Trophoblast cell (in vitro differentiated cells and primary cell): ENCODE results near the gene ZBTB7C.

Source experiments
- DNase-seq, 2 donors: peaks; one replicate each; pipeline ENCODE4 v3.0.0-alpha.2; 2016
- H2AFZ ChIP-seq: 2 replicates; pipeline ENCODE4 v1.6.1; 2013; ENCODE audit warnings: low read length, moderate library complexity, mild to moderate bottlenecking; ENCODE audit not compliant: insufficient read depth, poor library complexity
- H2AK5ac ChIP-seq: 2 replicates; pipeline ENCODE4 v1.6.1; 2013; ENCODE audit warnings: mild to moderate bottlenecking, low read length
- H2BK120ac ChIP-seq: 2 replicates; pipeline ENCODE4 v1.6.1; 2013; ENCODE audit warnings: low read length, mild to moderate bottlenecking, moderate library complexity; ENCODE audit not compliant: insufficient read depth, poor library complexity
- H2BK12ac ChIP-seq: 2 replicates; pipeline ENCODE4 v1.6.1; 2013; ENCODE audit warnings: mild to moderate bottlenecking, low read length, moderate library complexity
- H2BK5ac ChIP-seq: 2 replicates; pipeline ENCODE4 v1.6.1; 2013; ENCODE audit warnings: low read length, low read depth, moderate library complexity, mild to moderate bottlenecking; ENCODE audit not compliant: poor library complexity
- H3K14ac ChIP-seq: 2 replicates; pipeline ENCODE4 v1.6.1; 2013; ENCODE audit warnings: mild to moderate bottlenecking, low read length
- H3K18ac ChIP-seq: 2 replicates; pipeline ENCODE4 v1.6.1; 2013; ENCODE audit warnings: mild to moderate bottlenecking, low read length
- H3K23ac ChIP-seq: 2 replicates; pipeline ENCODE4 v1.6.1; 2013; ENCODE audit warnings: low read length
- H3K27ac ChIP-seq: 2 replicates; pipeline ENCODE4 v1.5.1; 2013; ENCODE audit warnings: low read depth, mild to moderate bottlenecking, inconsistent platforms, low read length, moderate library complexity
- H3K27me3 ChIP-seq: 2 replicates; pipeline ENCODE4 v1.6.1; 2013; ENCODE audit warnings: inconsistent platforms, mild to moderate bottlenecking, low read length, moderate library complexity; ENCODE audit not compliant: insufficient read depth
- H3K36me3 ChIP-seq, 2 experiments: 1 replicate in 1 of 2; 2 replicates in 1 of 2; pipeline ENCODE4 v1.6.1; 2013; ENCODE audit warnings: low read length in 2 of 2, mild to moderate bottlenecking in 2 of 2, moderate library complexity in 1 of 2; ENCODE audit not compliant: insufficient read depth in 2 of 2, control insufficient read depth in 1 of 2
- H3K4ac ChIP-seq: 2 replicates; pipeline ENCODE4 v1.6.1; 2013; ENCODE audit warnings: low read depth, mild to moderate bottlenecking, low read length, moderate library complexity
- H3K4me1 ChIP-seq, 2 experiments: 1 replicate in 1 of 2; 2 replicates in 1 of 2; pipeline ENCODE4 v1.6.1; 2013; ENCODE audit warnings: low read length in 2 of 2, mild to moderate bottlenecking in 2 of 2, moderate library complexity in 1 of 2; ENCODE audit not compliant: insufficient read depth in 2 of 2, control insufficient read depth in 1 of 2
- H3K4me2 ChIP-seq: 2 replicates; pipeline ENCODE4 v1.6.1; 2013; ENCODE audit warnings: inconsistent platforms, mild to moderate bottlenecking, low read length, moderate library complexity
- H3K4me3 ChIP-seq: 2 replicates; pipeline ENCODE4 v1.5.1; 2013; ENCODE audit warnings: mild to moderate bottlenecking, low read depth, low read length, inconsistent platforms
- H3K79me1 ChIP-seq: one replicate; pipeline ENCODE4 v1.6.1; 2013; ENCODE audit warnings: low read length
- H3K79me2 ChIP-seq: 2 replicates; pipeline ENCODE4 v1.6.1; 2013; ENCODE audit warnings: low read length, mild to moderate bottlenecking; ENCODE audit not compliant: control insufficient read depth, insufficient read depth, poor library complexity
- H3K9ac ChIP-seq: 2 replicates; pipeline ENCODE4 v1.6.1; 2013; ENCODE audit warnings: mild to moderate bottlenecking, low read length
- H3K9me3 ChIP-seq: 2 replicates; pipeline ENCODE4 v1.6.1; 2013; ENCODE audit warnings: low read depth, mild to moderate bottlenecking, control low read depth, inconsistent platforms, low read length; ENCODE audit not compliant: insufficient read depth
- H4K12ac ChIP-seq: 2 replicates; pipeline ENCODE4 v1.6.1; 2013; ENCODE audit warnings: low read depth, mild to moderate bottlenecking, low read length, moderate library complexity
- H4K8ac ChIP-seq: 2 replicates; pipeline ENCODE4 v1.6.1; 2013; ENCODE audit warnings: low read depth, mild to moderate bottlenecking, low read length, moderate library complexity
- H4K91ac ChIP-seq: one replicate; pipeline ENCODE4 v1.6.1; 2013; ENCODE audit warnings: low read depth, mild to moderate bottlenecking, low read length, moderate library complexity
- WGBS: extraction: QIAGEN DNeasy Blood & Tissue Kit; methylation state at CpG from one replicate; pipeline ENCODE4 v1.1.7; 2013; ENCODE audit warnings: missing lambda C conversion rate; ENCODE audit not compliant: insufficient read length, insufficient coverage; ENCODE audit errors: extremely low coverage; 5-methylcytosine and 5-hydroxymethylcytosine counted together

ZBTB7C gene

DNA sequence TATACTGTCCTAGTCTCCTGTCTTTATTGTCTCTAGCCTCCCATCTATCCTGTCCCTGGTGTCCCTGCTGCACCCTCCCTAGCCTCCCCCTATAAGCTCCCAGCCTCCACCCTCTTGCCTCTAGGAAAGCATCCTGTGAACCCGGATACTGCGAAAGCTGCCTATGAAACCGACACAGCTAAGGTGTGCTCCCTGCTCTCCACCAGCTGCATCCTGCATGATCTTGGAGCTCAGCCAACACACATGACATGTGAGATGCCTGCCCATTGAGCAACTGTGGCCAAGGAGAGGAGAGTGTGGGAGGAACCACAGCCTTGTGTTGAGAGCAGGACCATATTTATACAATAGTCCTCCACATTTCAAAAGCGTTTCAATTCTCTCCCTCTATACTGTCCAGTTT, 187.1 kb downstream of the ZBTB7C start:
- Histone ChIP-seq H2BK5ac (no peak overlapping the region), H3K14ac (no peak overlapping the region), H4K91ac (no peak overlapping the region), H3K79me1 (no peaks in the 10 kb centered on the region), H4K8ac (no peak overlapping the region), H3K9me3 (no peaks in the 10 kb centered on the region), H3K4me3 (no peak overlapping the region), H3K4me1 (no peaks in the 10 kb centered on the region), H3K4me2 (no peak overlapping the region), H3K9ac (no peak overlapping the region), H4K12ac (no peak overlapping the region), H3K23ac (no peak overlapping the region), H2BK120ac (no peak overlapping the region), H3K18ac (no peak overlapping the region), H3K4ac (no peak overlapping the region), H3K27ac (no peak overlapping the region), H3K36me3 (no peaks in the 10 kb centered on the region), H2BK12ac (no peak overlapping the region), H2AK5ac (no peak overlapping the region), H3K27me3 (no peaks in the 10 kb centered on the region), H3K79me2 (no peaks in the 10 kb centered on the region), H2AFZ (no peak overlapping the region)
- no CpG with 5 or more reads among the region's 4 CpGs for WGBS
- peak in 1 of 2 donors; percentile 25 for DNase-seq

GRCh38 chr18:48219810-48220499, 189.2 kb downstream of the ZBTB7C start:
- DNase-seq = no peak
- no peak overlapping the region for H3K14ac ChIP-seq
- H2AK5ac ChIP-seq = no peak overlapping the region
- H3K9me3 ChIP-seq = no peaks in the 10 kb centered on the region
- H3K4me3 ChIP-seq = no peak overlapping the region
- H3K36me3 ChIP-seq = no peaks in the 10 kb centered on the region
- H3K18ac ChIP-seq = no peak overlapping the region
- H4K12ac ChIP-seq = no peak overlapping the region
- H2BK12ac ChIP-seq = no peak overlapping the region
- H4K8ac ChIP-seq = no peak overlapping the region
- no peak overlapping the region for H2AFZ ChIP-seq
- H2BK120ac ChIP-seq = no peak overlapping the region
- H3K9ac ChIP-seq = no peak overlapping the region
- no peak overlapping the region for H4K91ac ChIP-seq
- H3K79me1 ChIP-seq = no peaks in the 10 kb centered on the region
- no peak overlapping the region for H3K27ac ChIP-seq
- H3K23ac ChIP-seq = no peak overlapping the region
- H3K79me2 ChIP-seq = no peaks in the 10 kb centered on the region
- no peak overlapping the region for H3K4me2 ChIP-seq
- WGBS = no CpG with 5 or more reads among the region's 2 CpGs
- no peak overlapping the region for H3K4ac ChIP-seq
- H3K27me3 ChIP-seq = no peaks in the 10 kb centered on the region
- H2BK5ac ChIP-seq = no peak overlapping the region
- peaks cover 0 to 4% of the 10 kb centered on the region in 2 experiments for H3K4me1 ChIP-seq

GRCh38 chr18:48219037-48219809, 190.0 kb downstream of the ZBTB7C start:
- H3K27me3 ChIP-seq = no peaks in the 10 kb centered on the region
- no peak overlapping the region for H2BK5ac ChIP-seq
- no peak overlapping the region for H4K91ac ChIP-seq
- H2AK5ac ChIP-seq = no peak overlapping the region
- no peak overlapping the region for H2BK120ac ChIP-seq
- no peak overlapping the region for H3K18ac ChIP-seq
- H2BK12ac ChIP-seq = no peak overlapping the region
- no peak overlapping the region for H3K9ac ChIP-seq
- H3K4ac ChIP-seq = no peak overlapping the region
- no CpG with 5 or more reads among the region's 6 CpGs for WGBS
- no peaks in the 10 kb centered on the region for H3K79me2 ChIP-seq
- no peak for DNase-seq
- H3K23ac ChIP-seq = no peak overlapping the region
- H3K27ac ChIP-seq = no peak overlapping the region
- H2AFZ ChIP-seq = no peak overlapping the region
- no peak overlapping the region for H3K4me2 ChIP-seq
- H3K4me3 ChIP-seq = no peak overlapping the region
- H3K9me3 ChIP-seq = no peaks in the 10 kb centered on the region
- H3K36me3 ChIP-seq = no peaks in the 10 kb centered on the region
- no peak overlapping the region for H4K8ac ChIP-seq
- H3K14ac ChIP-seq = no peak overlapping the region
- H3K4me1 ChIP-seq = peaks cover 0 to 4% of the 10 kb centered on the region in 2 experiments
- no peaks in the 10 kb centered on the region for H3K79me1 ChIP-seq
- no peak overlapping the region for H4K12ac ChIP-seq

GRCh38 chr18:48218285-48219022, 190.7 kb downstream of the ZBTB7C start:
- Histone ChIP-seq H2AFZ (no peak overlapping the region), H3K4me3 (no peak overlapping the region), H2BK120ac (no peak overlapping the region), H3K9ac (no peak overlapping the region), H2AK5ac (no peak overlapping the region), H3K27me3 (no peaks in the 10 kb centered on the region), H2BK5ac (no peak overlapping the region), H3K79me1 (no peaks in the 10 kb centered on the region), H3K18ac (no peak overlapping the region), H4K12ac (no peak overlapping the region), H3K36me3 (no peaks in the 10 kb centered on the region), H3K27ac (no peak overlapping the region), H3K79me2 (no peaks in the 10 kb centered on the region), H3K9me3 (peaks cover 2% of the 10 kb centered on the region), H3K4me1 (peaks cover 0 to 4% of the 10 kb centered on the region in 2 experiments), H4K8ac (no peak overlapping the region), H3K23ac (no peak overlapping the region), H3K14ac (no peak overlapping the region), H2BK12ac (no peak overlapping the region), H3K4ac (no peak overlapping the region), H3K4me2 (no peak overlapping the region), H4K91ac (no peak overlapping the region)
- no CpG with 5 or more reads among the region's 7 CpGs for WGBS
- no peak for DNase-seq
